RWPE2 (cell line): ENCODE measurements around the gene ISLR2.
A peak's percentile ranks its signal among the peaks of the same experiment; 100 is the strongest.

Experiments used
- ATAC-seq: fragments of 200-7000 bp; cut with Tn5 transposase; 3 replicates; pipeline ENCODE4 v1.9.1; 2021; ENCODE audit warnings: low read depth
- DNase-seq: peaks from one replicate; pipeline ENCODE4 v3.0.0-alpha.2; 2020; ENCODE audit warnings: low spot score
- H3K27ac ChIP-seq: fragments of 450-650 bp; 2 replicates; pipeline ENCODE4 v1.5.1; 2017; ENCODE audit warnings: mild to moderate bottlenecking; ENCODE audit not compliant: poor library complexity, severe bottlenecking
- H3K27me3 ChIP-seq: fragments of 250-450 bp; sonication (Bioruptor Pico); 2 replicates; pipeline ENCODE4 v1.5.1; 2021; ENCODE audit warnings: mild to moderate bottlenecking, moderate library complexity; ENCODE audit not compliant: insufficient read depth, poor library complexity, severe bottlenecking
- H3K36me3 ChIP-seq: fragments of 250-450 bp; sonication (Bioruptor Pico); 2 replicates; pipeline ENCODE4 v1.5.1; 2020; ENCODE audit warnings: low read depth, mild to moderate bottlenecking, moderate library complexity
- H3K4me1 ChIP-seq: fragments of 250-450 bp; sonication (Bioruptor Pico); 2 replicates; pipeline ENCODE4 v1.5.1; 2021; ENCODE audit warnings: mild to moderate bottlenecking, moderate library complexity; ENCODE audit not compliant: insufficient read depth, poor library complexity, severe bottlenecking
- H3K4me3 ChIP-seq: fragments of 250-450 bp; sonication (Bioruptor Pico); 2 replicates; pipeline ENCODE4 v1.5.1; 2021; ENCODE audit warnings: mild to moderate bottlenecking, moderate library complexity; ENCODE audit not compliant: severe bottlenecking
- H3K9me3 ChIP-seq: fragments of 250-450 bp; sonication (Bioruptor Pico); 2 replicates; pipeline ENCODE4 v1.5.1; 2021; ENCODE audit warnings: mild to moderate bottlenecking, moderate library complexity; ENCODE audit not compliant: severe bottlenecking
- CTCF ChIP-seq: fragments of 450-650 bp; IDR thresholded peaks from one replicate; pipeline ENCODE4 v1.5.1; 2017; ENCODE audit warnings: mild to moderate bottlenecking, moderate library complexity; ENCODE audit not compliant: poor library complexity, severe bottlenecking

Gene ISLR2

DNA sequence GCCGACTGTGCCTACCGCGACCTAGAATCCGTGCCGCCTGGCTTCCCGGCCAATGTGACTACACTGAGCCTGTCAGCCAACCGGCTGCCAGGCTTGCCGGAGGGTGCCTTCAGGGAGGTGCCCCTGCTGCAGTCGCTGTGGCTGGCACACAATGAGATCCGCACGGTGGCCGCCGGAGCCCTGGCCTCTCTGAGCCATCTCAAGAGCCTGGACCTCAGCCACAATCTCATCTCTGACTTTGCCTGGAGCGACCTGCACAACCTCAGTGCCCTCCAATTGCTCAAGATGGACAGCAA lies 44.5 kb downstream of the ISLR2 start:
- TF ChIP-seq CTCF: no peak
- Histone ChIP-seq H3K27me3 (no peaks in the 10 kb centered on the region), H3K4me1 (peaks cover 18% of the 10 kb centered on the region), H3K9me3 (no peaks in the 10 kb centered on the region), H3K27ac (no peak overlapping the region), H3K4me3 (no peak overlapping the region), H3K36me3 (no peaks in the 10 kb centered on the region)
- DNase-seq: peak; percentile 66
- ATAC-seq: no peak

DNA sequence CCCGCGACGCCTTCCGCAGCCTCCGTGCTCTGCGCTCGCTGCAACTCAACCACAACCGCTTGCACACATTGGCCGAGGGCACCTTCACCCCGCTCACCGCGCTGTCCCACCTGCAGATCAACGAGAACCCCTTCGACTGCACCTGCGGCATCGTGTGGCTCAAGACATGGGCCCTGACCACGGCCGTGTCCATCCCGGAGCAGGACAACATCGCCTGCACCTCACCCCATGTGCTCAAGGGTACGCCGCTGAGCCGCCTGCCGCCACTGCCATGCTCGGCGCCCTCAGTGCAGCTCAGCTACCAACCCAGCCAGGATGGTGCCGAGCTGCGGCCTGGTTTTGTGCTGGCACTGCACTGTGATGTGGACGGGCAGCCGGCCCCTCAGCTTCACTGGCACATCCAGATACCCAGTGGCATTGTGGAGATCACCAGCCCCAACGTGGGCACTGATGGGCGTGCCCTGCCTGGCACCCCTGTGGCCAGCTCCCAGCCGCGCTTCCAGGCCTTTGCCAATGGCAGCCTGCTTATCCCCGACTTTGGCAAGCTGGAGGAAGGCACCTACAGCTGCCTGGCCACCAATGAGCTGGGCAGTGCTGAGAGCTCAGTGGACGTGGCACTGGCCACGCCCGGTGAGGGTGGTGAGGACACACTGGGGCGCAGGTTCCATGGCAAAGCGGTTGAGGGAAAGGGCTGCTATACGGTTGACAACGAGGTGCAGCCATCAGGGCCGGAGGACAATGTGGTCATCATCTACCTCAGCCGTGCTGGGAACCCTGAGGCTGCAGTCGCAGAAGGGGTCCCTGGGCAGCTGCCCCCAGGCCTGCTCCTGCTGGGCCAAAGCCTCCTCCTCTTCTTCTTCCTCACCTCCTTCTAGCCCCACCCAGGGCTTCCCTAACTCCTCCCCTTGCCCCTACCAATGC lies 45.1 kb downstream of the ISLR2 start:
- Histone ChIP-seq H3K4me1 (peaks cover 22% of the 10 kb centered on the region), H3K36me3 (no peaks in the 10 kb centered on the region), H3K27me3 (no peaks in the 10 kb centered on the region), H3K4me3 (no peak overlapping the region), H3K9me3 (no peaks in the 10 kb centered on the region), H3K27ac (no peak overlapping the region)
- ATAC-seq (no peak), DNase-seq (peak; percentile 72)
- no peak for TF ChIP-seq CTCF

DNA sequence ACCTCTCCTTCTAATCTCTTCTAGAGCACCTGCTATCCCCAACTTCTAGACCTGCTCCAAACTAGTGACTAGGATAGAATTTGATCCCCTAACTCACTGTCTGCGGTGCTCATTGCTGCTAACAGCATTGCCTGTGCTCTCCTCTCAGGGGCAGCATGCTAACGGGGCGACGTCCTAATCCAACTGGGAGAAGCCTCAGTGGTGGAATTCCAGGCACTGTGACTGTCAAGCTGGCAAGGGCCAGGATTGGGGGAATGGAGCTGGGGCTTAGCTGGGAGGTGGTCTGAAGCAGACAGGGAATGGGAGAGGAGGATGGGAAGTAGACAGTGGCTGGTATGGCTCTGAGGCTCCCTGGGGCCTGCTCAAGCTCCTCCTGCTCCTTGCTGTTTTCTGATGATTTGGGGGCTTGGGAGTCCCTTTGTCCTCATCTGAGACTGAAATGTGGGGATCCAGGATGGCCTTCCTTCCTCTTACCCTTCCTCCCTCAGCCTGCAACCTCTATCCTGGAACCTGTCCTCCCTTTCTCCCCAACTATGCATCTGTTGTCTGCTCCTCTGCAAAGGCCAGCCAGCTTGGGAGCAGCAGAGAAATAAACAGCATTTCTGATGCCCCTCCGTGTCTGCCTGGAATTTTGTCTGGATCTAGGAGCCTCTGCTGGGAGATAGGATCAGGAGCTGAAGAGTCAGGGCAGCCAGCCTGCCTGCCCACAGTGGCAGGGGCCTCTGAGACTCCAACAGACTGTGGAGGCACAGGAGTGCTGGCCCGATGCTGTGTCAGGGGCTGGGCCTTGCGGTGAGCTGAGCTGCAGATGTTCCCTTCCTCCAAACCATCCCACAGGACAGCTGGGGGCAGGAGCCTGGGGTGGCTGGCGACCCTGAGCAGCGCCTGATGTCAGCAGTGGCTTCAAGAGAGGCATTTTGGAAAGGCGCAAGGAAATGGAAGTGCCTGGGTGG lies 46.2 kb downstream of the ISLR2 start:
- Histone ChIP-seq H3K27ac (no peak overlapping the region), H3K27me3 (no peaks in the 10 kb centered on the region), H3K4me1 (peaks cover 22% of the 10 kb centered on the region), H3K36me3 (no peaks in the 10 kb centered on the region), H3K9me3 (no peaks in the 10 kb centered on the region), H3K4me3 (no peak overlapping the region)
- no peak for TF ChIP-seq CTCF
- ATAC-seq (no peak), DNase-seq (peak; percentile 69)

DNA sequence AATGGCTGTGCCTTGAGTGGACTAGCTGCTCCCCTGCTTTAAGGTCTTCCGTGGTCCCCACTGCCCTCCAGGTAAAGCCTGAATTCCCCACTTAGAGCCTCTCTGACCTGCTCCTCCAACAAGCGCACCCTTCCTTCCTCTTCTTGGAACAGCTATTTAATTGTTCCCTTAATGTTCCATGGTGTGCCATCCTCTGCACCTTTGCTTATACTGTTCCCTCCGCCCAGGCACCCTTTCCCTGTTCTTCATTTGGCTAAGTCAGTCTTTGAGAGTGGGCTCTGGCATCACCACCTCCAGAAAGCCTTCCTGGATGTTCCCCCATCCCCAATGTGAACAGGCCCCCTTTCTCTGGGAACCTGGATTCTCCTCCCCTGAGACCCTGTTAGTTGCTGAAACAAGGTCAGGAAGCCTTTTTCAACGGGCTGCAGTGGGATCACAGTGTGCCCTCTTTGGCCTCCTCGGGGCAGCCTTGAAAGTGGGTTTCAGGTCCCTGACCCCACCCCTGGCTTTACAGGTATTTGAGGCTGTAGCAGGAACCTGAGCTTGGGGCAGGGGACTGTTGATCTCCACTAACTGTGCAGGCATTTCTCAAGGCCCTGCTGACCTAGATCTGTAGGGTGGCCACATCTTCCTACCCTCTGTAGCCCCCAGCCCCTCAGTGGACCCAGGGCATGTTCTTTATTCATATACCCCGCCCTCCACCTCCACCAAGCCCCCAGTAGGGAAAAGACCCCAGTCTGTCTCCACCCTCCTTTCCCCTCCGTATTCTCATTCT lies 48.1 kb downstream of the ISLR2 start:
- no peak for TF ChIP-seq CTCF
- Histone ChIP-seq H3K4me1 (peaks cover 22% of the 10 kb centered on the region), H3K4me3 (no peak overlapping the region), H3K9me3 (no peaks in the 10 kb centered on the region), H3K27ac (peak overlapping the region; percentile 47), H3K36me3 (no peaks in the 10 kb centered on the region), H3K27me3 (no peaks in the 10 kb centered on the region)
- ATAC-seq: no peak
- DNase-seq: no peak
